Measurements from ENCODE around the gene SLC30A3.

SLC30A3 gene

DNA sequence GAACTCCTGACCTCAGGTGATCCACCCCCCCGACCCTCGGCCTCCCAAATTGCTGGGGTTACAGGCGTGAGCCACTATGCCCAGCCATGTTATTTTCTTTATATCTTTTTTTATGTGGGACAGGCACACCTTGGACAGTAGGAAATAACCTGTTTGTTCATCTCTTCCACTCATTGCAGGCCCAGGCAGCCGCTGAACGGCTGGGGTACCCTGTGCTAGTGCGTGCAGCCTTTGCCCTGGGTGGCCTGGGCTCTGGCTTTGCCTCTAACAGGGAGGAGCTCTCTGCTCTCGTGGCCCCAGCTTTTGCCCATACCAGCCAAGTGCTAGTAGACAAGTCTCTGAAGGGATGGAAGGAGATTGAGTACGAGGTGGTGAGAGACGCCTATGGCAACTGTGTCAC lies 37.3 kb downstream of the SLC30A3 start:
- no peak for DNase-seq

DNA sequence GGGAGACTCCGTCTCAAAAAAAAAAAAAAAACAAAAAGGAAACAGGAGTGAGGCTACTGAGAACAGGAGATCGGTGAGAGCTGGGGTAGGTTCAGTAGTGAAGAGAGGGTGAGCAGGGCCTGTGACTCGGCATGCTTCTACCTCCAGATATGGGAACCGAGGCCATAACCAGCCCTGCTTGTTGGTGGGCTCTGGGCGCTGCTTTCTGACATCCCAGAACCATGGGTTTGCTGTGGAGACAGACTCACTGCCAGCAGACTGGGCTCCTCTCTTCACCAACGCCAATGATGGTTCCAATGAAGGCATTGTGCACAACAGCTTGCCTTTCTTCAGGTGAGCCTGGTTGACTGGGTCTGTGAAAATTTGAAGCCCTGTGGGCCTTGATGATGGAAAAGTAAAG lies 39.4 kb downstream of the SLC30A3 start:
- DNase-seq: no peak

DNA sequence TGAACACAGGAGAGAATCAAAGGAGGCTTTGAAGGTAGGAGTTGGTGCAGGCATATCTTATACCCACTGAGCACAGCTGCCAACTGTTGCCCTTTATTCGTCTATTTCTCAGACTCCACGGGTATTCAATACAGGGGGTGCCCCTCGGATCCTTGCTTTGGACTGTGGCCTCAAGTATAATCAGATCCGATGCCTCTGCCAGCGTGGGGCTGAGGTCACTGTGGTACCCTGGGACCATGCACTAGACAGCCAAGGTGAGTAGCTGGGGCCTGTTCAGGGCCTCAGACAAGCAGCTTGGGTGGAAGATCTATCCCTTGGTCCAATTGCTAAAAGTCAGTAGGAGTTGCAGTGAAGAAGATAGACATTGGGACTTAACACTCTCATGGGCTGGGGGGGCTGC lies 40.4 kb downstream of the SLC30A3 start:
- DNase-seq: no peak

DNA sequence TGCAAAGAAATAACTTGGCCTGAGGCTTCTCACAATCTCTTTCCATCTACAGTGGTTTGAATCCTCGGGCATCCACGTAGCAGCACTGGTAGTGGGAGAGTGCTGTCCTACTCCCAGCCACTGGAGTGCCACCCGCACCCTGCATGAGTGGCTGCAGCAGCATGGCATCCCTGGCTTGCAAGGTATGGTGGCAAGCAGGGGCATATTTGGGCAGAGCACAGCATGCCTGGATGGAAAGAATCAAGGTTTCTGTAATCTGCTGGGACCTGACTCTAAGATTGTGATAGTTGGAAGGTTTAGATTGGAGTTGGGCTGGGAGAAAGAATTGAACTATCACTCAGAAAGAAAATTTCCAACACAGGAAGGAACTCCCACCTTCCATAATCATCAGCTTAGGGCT lies 41.7 kb downstream of the SLC30A3 start:
- DNase-seq: no peak

DNA sequence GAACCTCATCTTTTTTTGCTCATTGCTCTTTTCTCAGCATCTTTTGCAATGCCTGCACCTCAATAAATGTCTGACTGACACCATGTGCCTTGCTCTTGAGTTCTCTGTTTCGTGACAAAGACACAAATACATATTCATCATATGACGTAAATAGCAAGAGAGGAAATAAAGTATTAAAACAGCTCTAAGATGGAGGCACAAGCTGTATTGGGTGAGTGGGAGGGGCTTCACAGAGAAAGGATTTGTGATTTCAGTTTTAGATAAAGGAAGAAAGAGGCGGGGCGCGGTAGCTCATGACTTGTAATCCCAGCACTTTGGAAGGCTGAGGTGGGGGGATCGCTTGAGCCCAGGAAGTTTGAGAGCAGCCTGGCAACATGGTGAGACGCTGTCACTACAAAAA lies 42.8 kb downstream of the SLC30A3 start:
- no peak for DNase-seq

DNA sequence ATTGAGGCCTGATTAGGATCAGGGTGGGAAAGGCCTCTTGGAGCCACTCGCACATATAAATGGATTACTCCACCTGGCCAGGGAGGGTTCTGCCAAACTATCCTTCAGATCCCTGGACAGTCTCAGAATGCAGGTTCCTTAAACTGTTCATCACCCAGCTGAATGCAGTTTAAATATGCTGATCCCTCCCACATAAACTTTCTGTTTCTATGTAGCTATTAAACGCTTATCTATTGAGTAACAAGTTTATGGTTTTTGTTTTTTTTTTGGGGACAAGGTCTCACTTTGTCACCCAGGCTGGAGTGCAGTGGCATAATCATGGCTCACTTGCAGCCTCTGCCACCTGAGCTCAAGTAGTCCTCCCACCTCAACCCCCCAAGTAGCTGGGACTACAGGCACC lies 43.8 kb downstream of the SLC30A3 start:
- DNase-seq: no peak

DNA sequence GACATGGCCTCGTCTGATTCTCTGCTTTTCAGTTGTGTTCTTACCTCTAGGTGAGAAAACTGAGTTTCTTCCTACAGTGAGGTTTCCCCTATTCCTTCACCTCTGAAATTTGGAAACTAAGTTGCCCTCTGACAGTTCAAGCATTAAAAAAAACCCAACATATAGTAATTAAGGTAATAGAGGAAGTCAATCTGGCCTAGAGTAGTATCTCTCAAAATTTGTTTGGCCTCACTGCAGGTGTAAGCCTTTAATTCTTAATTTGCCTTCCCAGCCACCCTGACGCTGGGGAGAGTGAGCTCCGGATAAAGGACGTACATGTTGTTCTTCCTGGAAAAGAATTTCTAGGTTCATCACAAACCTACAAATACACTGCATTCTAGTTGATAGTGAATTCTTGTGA lies 44.2 kb downstream of the SLC30A3 start:
- no peak for DNase-seq

DNA sequence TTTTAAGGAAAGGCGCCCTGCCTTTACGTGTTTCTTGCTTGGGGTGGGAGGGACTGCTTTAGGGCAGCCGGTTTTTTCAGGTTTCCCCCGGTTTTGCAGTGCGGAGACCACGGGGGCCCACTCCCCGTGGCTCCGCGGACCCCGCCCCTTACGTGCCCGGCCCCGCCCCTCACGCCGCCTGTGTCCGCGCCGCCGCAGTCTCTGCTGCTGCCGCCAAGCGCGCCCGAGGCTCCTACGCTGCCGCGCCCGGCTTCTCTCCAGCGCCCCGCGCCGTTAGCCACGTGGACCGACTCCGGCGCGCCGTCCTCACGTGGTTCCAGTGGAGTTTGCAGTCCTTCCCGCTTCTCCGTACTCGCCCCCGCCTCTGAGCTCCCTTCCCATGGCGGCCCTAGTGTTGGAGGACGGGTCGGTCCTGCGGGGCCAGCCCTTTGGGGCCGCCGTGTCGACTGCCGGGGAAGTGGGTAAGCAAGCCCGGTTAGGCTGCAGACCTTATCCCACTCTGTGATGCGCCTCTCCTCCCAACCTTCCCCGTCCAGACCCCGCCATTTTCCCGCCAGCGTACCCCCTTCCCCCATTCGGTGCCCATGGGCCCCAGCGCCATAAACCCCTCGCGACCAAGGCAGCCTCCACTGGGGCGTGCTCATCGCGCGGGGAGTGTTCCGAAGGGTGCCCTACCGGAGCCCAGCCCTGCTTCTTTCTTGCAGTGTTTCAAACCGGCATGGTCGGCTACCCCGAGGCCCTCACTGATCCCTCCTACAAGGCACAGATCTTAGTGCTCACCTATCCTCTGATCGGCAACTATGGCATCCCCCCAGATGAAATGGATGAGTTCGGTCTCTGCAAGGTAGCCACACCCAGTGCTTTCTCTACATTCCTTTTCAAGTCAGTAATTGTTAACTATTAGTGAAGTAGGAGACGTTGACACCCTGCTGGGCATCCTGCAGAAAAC lies 45.4 kb downstream of the SLC30A3 start, which contains the start of gene CAD:
CAD (plus strand) TSS at position 197 of the 949 bp plus-strand sequence; CDS start at position 380, 183 bp downstream.
- peak; percentile 92 for DNase-seq

DNA sequence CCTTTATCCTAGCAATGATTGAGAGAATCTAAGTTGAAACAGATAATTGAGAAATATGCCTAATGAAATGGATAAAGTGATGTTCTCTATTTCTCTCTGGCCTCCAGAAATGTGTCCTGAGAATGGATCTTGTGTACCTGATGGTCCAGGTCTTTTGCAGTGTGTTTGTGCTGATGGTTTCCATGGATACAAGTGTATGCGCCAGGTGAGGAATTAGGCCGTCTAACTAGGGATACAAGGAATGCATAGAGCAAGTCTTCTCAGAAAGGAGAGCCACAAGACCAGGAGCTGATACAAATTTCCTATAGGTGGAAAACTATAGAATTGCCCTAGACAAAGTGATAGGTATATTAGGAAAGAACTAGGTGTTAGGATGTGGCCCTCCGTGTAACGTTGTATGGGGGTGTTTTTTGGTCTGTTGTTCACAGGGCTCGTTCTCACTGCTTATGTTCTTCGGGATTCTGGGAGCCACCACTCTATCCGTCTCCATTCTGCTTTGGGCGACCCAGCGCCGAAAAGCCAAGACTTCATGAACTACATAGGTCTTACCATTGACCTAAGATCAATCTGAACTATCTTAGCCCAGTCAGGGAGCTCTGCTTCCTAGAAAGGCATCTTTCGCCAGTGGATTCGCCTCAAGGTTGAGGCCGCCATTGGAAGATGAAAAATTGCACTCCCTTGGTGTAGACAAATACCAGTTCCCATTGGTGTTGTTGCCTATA lies 46.3 kb downstream of the SLC30A3 start:
- DNase-seq: no peak

DNA sequence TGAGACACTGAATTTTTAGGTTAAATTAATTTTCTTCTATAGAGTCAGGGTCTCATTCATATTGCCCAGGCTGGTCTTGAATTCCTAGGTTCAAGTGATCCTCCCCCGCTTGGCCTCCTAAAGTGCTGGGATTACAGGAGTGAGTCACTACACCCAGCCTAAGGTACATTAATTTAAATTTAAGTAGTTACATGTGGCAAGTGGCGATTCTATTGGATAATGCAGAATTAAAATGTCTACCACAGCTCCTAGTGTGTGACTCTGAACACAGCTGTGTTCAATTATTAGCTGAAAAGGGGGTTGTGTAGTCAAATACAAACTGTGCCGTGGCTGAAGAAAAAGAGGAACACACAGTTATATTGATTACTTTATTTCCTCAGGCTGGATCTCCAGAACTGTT lies 47.9 kb downstream of the SLC30A3 start:
- no peak for DNase-seq

DNA sequence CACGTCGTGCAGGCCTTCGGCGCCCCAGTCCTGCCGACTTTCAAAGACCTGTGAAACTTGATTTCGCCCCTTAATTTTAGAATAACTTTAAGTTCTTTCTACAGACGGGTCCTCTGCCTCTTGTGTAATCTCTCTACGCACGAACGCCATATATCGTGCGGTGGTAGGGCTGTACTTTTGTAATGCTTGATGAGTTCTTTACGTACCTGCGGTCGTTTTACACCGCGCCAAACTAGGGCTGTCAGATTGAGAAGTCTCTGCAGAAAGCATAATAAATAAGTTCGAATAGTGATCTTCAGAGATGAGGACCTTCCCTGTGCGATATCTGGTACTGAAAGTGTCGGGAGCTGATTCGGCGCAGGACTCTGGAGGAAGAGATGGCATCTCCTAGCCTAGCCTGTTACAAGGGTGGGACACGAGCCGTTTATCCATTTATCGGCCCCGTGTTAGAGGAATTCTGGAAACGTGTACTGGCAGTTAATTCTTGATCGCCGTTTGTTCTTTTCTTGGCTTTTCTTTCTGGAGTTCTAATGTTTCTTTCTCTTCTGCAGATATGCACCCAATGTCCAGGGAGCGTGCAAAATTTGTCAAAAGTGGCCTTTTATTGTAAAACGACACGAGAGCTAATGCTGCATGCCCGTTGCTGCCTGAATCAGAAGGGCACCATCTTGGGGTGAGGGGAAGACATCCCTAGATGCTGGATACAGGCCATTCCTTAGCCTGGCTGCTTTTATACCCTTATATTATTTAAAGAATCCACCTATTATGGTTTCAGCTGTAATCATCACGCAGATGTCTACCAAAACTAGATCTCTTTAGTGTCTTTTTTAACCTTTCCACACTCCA lies 50.0 kb downstream of the SLC30A3 start:
- DNase-seq: no peak

DNA sequence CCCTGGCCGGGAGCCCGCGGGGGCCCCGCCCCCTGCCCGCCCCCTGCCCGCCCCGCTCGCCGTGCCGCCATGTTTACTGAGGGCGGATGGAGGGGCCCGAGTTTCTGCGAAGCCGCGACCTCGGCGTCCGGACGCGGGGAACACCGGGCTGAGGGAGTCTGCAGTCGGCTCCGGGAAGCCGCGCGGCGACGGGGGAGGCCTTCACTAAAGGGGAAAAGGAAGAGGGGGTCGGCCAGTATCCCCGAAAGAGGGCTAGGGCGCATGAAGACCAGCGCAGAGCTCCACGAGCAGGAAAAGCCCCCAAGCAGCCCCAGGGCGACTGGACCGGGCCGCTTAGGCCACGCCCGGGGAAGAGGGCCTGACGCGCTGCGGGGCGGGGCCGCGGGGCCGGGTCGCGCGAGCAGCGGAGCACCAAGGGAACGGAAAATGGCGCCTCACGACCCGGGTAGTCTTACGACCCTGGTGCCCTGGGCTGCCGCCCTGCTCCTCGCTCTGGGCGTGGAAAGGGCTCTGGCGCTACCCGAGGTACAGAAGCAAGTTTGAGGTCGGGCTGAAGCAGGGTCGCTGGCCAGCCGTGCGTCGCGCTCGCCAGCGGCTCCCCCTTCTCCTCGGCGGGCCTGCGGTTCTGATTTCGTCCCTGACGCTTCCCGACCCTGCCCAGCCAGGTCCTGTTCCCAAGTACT lies 50.8 kb downstream of the SLC30A3 start, which contains the start of the genes ATRAID and SLC5A6:
ATRAID (plus strand) TSS at position 99 of the 683 bp plus-strand sequence; CDS start at position 427, 328 bp downstream.
SLC5A6 (minus strand) TSS at position 326 of the 683 bp plus-strand sequence. CDS start 4,618 bp downstream, outside the sequence.
- peak; percentile 96 for DNase-seq

DNA sequence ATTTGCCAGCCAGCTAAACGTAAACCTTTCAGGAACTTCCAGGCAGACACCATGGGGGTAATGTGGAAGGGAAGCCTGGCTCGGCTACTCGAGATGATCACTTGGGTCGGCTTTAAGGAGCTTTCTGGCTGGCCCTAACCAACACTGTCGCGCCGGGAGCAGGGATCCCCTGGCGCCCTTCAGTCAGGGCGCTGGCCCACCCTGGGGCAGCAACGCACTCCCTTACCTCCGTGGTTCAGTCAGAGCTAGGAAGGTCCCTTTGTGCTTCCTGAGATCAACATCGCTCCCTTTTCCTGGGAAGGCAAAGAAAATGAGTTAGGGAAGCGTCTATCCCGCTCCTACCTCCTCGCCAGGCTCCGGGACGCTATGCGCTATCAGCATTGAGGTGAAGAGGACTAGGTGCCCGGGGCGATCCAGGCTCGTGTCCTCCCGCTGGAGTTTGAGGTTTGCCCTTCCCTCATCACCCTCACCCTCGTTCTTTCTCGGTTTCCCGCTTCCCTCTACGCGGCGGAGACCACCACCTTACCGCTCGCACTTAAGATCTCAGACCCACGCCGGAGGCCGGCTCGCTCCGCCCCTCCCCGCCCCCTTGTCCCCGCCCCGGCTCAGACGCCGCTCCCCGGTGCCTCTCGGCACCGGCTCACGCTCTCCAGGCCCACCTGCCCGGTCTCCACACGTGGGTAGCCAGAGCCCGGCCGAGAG lies 51.5 kb downstream of the SLC30A3 start:
- no peak for DNase-seq

DNA sequence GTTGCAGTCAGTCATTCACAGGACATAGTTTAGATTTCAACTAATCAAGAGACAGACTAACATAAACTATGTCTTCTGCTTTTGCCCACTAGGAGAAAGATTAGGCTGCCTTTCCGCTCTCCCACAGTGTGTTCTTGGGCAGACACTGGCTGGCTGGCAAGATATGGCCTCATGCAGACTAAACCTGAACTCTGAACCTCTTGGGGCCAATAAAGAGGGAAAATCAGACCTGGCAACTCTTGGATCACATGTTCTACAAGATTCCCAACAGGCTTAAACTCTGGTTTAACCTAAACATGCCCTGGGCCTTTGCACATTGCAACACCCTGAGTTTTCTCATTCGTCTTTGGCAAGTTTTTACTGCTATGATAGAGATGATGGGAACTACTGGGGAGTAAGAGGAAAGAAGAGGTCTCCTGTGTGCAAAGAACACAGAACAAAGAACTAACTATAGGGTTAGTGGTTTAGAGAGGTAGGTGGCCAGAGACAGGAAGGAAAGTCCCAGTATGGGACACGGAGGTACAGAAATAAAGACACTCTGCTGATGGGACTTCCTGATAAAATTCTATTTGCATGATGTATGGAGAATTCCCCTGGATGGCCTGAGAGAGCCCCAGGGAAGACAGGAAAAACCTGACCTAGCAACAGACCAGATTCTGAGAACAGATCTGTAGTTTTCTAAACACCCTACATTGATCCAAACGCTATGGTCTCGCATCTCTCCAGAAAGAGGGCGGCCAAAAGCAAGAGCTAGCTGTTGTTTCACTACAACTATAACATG lies 53.0 kb downstream of the SLC30A3 start:
- no peak for DNase-seq

DNA sequence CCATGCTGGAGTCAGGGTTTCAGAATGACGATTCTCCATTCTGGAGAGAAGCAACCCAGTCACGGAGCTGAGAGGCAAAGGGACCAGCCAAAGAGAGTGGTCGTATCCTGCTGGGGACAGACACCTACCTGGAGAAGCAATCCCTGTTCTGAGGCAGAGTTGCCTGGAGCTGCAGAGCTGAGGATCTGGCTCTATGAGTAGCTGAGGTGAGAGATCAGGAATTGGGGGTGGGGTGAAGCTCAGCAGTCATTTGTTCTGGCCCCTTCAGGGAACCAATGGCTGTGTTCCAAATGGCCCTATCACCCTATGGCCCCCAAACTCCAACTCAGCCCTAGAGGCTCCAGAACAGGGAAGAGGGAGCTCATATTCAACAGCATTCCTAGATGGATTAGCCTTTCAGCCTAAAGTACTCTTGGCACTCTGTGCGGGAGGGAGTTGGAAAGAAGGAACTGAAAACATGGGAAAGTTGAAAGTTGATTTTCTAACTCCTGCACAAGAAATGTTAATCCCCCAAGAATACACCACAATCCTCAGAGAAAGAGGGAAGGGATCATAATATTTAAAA lies 54.3 kb downstream of the SLC30A3 start:
- DNase-seq: no peak

DNA sequence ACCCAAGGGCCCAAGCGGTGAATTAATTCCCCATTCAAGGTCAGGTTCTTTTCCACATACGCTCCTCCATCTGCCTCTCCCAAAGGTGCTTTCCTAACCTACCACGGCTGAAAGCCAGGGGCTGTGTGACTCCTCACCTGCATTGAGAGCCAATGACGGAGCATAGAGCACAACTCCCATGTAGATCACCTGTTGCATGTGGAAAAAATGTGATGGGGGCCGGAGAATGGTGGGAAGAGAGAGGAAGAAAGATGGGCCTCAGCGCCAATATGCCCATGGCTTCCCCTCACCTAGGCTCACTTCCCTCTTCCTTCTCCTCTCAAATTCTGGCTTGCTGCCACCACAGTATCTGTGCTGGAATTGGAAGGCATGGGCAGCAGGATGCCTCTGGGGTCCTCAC lies 56.5 kb downstream of the SLC30A3 start:
- DNase-seq: no peak

DNA sequence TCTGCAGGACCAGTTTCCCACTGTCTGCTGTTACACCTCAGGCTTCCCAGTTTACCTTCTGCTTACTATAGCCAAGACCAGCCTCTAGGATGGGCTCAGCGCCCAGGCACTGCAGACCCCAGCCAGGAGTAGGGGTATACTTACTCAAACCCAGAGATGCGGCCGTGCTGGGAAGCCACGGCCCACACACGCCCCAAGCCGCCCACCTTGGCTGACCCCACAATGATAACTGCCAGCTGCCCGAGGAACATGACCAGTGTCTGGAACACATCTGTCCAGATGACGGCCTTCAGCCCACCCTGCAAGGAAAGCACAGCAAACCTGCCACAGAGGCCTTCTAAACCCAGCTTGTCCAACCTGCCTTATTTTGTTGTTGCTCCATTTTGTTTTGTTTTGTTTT lies 57.6 kb downstream of the SLC30A3 start:
- DNase-seq: no peak

DNA sequence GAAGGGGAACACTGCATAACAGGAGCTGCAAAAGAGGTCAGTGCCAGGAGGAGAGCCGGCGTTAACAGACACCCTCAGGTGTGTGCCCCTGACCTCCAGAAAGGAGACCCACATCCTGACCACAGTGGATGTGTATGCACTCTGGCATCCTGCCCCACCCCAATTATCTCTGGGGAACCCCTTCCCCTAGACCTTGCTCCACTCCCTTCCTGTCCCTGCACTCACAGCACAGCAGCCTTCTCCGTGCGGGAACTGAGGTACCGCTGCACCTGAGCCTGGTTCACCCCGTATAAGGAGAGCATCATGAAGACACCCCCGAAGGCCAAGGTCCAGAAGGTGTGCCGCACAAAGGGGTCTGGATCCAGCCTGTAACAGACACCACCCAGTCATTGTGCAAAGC lies 58.3 kb downstream of the SLC30A3 start:
- DNase-seq: no peak

DNA sequence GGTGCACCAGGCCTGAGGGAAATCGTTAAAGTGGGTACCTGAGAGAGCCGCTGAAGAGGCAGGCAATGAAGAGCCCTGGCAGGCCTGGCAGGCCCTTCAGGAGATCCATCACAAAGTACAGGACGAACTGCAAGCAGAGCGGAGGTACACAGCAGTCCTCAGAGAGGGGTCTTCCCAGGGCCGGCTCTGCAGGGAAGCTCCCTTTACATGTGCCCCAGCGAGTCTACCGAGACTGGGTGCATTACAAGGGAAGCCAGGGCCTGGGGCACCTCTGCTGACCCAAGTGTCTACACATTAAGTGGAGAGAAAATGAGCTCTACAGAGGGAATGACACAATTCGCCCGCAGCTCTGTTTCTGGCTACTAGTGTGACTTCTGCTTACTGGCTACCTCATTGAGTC lies 59.1 kb downstream of the SLC30A3 start:
- no peak for DNase-seq
